Prostate gland (tissue), 2 donors: Measurements from ENCODE around the gene CCIN.
"Not testable (repeated sequence)": the region's sequence is repeated elsewhere in the genome, so short reads cannot be mapped to it uniquely, and the experiment has no call there.

Source experiments
- POLR2A ChIP-seq: fragments of 450-650 bp; IDR thresholded peaks from one replicate; pipeline ENCODE4 v1.6.1; 2016; ENCODE audit warnings: antibody characterized with exemption, mild to moderate bottlenecking
- POLR2AphosphoS5 ChIP-seq: sonication (generic); formaldehyde crosslinking; IDR thresholded peaks from one replicate; pipeline ENCODE4 v1.6.1; 2017; ENCODE audit warnings: antibody characterized with exemption
- TF ChIP-seq, protein P1 (sequence below), 4 experiments: fragments of 200-600 bp in 2 of 4; fragments of 450-650 bp in 2 of 4; sonication (generic) in 2 of 4; IDR thresholded peaks; 1 replicate in 3 of 4; 2 replicates in 1 of 4; pipeline ENCODE4 v1.5.1; 2016 to 2019; ENCODE audit warnings: antibody characterized with exemption in 4 of 4, mild to moderate bottlenecking in 2 of 4, moderate library complexity in 2 of 4

DNA sequence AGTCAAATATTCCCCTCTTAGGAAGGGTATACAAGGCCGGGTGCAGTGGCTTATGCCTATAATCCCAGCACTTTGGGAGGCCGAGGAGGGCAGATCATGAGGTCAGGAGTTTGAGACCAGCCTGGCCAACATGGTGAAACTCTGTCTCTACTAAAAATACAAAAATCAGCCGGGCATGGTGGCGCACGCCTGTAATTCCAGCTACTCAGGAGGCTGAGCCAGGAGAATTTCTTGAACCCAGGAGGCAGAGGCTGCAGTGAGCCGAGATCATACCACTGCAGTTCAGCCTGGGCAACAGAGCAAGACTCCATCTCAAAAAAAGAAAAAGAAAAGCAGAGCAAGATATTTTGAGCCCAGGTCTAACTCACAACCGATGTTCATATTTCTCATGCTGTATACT is 37.5 kb upstream of the CCIN start:
- TF ChIP-seq, protein P1, sequence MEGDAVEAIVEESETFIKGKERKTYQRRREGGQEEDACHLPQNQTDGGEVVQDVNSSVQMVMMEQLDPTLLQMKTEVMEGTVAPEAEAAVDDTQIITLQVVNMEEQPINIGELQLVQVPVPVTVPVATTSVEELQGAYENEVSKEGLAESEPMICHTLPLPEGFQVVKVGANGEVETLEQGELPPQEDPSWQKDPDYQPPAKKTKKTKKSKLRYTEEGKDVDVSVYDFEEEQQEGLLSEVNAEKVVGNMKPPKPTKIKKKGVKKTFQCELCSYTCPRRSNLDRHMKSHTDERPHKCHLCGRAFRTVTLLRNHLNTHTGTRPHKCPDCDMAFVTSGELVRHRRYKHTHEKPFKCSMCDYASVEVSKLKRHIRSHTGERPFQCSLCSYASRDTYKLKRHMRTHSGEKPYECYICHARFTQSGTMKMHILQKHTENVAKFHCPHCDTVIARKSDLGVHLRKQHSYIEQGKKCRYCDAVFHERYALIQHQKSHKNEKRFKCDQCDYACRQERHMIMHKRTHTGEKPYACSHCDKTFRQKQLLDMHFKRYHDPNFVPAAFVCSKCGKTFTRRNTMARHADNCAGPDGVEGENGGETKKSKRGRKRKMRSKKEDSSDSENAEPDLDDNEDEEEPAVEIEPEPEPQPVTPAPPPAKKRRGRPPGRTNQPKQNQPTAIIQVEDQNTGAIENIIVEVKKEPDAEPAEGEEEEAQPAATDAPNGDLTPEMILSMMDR (IDR thresholded peaks at IDR 0.05): not testable (repeated sequence)
- TF ChIP-seq POLR2A, POLR2AphosphoS5: not testable (repeated sequence)
